ENCODE measurements around the gene SLC41A3. TPM values are rescaled to one million over a fixed set of nuclear protein-coding genes. Genes with fewer than 3 reads are reported as not detected.

Gene SLC41A3
- total RNA-seq, 1 donor from 2014 or later: 38.6 TPM

- Mint-ChIP-seq H3K9me3 (ENCODE audit: unreplicated experiment) (peaks cover 7% of the 10 kb centered on the region), H3K27ac (ENCODE audit: unreplicated experiment) (no peak overlapping the region), H3K36me3 (ENCODE audit: unreplicated experiment) (no peaks in the 10 kb centered on the region), H3K4me3 (ENCODE audit: unreplicated experiment) (no peak overlapping the region), H3K27me3 (ENCODE audit: unreplicated experiment) (peaks cover 2% of the 10 kb centered on the region), H3K4me1 (ENCODE audit: low read depth, unreplicated experiment) (peaks cover 9% of the 10 kb centered on the region)
- no peak for DNase-seq
- TF ChIP-seq, protein P1, sequence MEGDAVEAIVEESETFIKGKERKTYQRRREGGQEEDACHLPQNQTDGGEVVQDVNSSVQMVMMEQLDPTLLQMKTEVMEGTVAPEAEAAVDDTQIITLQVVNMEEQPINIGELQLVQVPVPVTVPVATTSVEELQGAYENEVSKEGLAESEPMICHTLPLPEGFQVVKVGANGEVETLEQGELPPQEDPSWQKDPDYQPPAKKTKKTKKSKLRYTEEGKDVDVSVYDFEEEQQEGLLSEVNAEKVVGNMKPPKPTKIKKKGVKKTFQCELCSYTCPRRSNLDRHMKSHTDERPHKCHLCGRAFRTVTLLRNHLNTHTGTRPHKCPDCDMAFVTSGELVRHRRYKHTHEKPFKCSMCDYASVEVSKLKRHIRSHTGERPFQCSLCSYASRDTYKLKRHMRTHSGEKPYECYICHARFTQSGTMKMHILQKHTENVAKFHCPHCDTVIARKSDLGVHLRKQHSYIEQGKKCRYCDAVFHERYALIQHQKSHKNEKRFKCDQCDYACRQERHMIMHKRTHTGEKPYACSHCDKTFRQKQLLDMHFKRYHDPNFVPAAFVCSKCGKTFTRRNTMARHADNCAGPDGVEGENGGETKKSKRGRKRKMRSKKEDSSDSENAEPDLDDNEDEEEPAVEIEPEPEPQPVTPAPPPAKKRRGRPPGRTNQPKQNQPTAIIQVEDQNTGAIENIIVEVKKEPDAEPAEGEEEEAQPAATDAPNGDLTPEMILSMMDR (IDR thresholded peaks at IDR 0.05; ENCODE audit: partially characterized antibody, unreplicated experiment): no peak
These were observed 25.3 kb downstream of the SLC41A3 start for GRCh38 chr3:126058666-126059065.

- peaks cover 9% of the 10 kb centered on the region for H3K4me1 Mint-ChIP-seq (ENCODE audit: low read depth, unreplicated experiment)
- TF ChIP-seq, protein P1 (IDR thresholded peaks at IDR 0.05; ENCODE audit: partially characterized antibody, unreplicated experiment): no peak
- peaks cover 8% of the 10 kb centered on the region for H3K9me3 Mint-ChIP-seq (ENCODE audit: unreplicated experiment)
- H3K27me3 Mint-ChIP-seq (ENCODE audit: unreplicated experiment): peaks cover 2% of the 10 kb centered on the region
- no peak overlapping the region for H3K4me3 Mint-ChIP-seq (ENCODE audit: unreplicated experiment)
- no peaks in the 10 kb centered on the region for H3K36me3 Mint-ChIP-seq (ENCODE audit: unreplicated experiment)
- no peak for DNase-seq
- no peak overlapping the region for H3K27ac Mint-ChIP-seq (ENCODE audit: unreplicated experiment)
These were observed 26.0 kb downstream of the SLC41A3 start for GRCh38 chr3:126057936-126058335.

GRCh38 chr3:126057501-126057819, 26.5 kb downstream of the SLC41A3 start:
- peaks cover 12% of the 10 kb centered on the region for H3K4me1 Mint-ChIP-seq (ENCODE audit: low read depth, unreplicated experiment)
- H3K9me3 Mint-ChIP-seq (ENCODE audit: unreplicated experiment): peaks cover 10% of the 10 kb centered on the region
- TF ChIP-seq, protein P1 (IDR thresholded peaks at IDR 0.05; ENCODE audit: partially characterized antibody, unreplicated experiment): no peak
- no peaks in the 10 kb centered on the region for H3K36me3 Mint-ChIP-seq (ENCODE audit: unreplicated experiment)
- H3K4me3 Mint-ChIP-seq (ENCODE audit: unreplicated experiment): no peak overlapping the region
- DNase-seq: no peak
- peaks cover 4% of the 10 kb centered on the region for H3K27me3 Mint-ChIP-seq (ENCODE audit: unreplicated experiment)
- H3K27ac Mint-ChIP-seq (ENCODE audit: unreplicated experiment): no peak overlapping the region

DNA sequence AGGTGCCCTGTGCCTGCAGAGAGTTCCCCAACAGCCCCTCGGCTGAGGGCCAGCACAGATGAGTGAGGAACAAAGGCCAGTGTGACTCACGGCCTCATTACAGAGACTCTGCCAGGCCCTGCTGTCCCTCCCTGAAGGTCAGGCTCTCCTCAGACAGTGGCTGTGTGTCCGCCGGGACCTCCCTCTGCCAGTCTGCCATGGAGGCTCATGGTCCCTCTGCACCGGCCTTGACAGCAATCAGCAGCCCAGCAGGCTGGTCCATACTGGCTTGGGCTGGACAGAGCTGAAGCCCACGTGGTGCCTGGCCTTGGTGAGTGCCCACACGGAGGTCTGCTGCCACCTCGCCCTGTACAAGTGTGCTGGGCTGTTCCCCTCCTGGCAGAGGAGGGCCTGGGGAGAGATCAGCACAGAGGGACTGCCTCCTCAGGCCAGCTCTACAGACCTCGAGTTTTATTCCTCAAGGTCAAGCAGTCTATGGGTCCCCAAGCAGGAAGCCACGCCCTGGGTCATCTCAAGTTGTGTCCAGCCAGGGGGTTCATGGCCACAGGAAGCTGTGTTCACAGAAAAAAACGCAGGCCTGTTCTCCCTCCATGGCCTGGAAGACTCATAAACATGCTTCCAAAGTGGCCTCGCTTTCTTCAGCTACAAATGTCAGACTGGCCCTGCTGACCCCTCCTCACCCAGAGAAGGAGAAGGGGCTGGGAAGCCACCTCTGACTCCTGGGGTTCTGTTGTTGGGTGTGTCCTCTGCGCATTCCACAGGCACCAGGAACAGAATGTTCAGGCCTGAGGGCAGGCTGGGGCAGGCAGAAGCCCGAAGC, 27.0 kb downstream of the SLC41A3 start:
- H3K27ac Mint-ChIP-seq (ENCODE audit: unreplicated experiment): no peak overlapping the region
- DNase-seq: no peak
- H3K36me3 Mint-ChIP-seq (ENCODE audit: unreplicated experiment): no peaks in the 10 kb centered on the region
- H3K9me3 Mint-ChIP-seq (ENCODE audit: unreplicated experiment): peaks cover 10% of the 10 kb centered on the region
- TF ChIP-seq, protein P1 (IDR thresholded peaks at IDR 0.05; ENCODE audit: partially characterized antibody, unreplicated experiment): no peak
- no peak overlapping the region for H3K4me3 Mint-ChIP-seq (ENCODE audit: unreplicated experiment)
- H3K4me1 Mint-ChIP-seq (ENCODE audit: low read depth, unreplicated experiment): peaks cover 14% of the 10 kb centered on the region
- H3K27me3 Mint-ChIP-seq (ENCODE audit: unreplicated experiment): peaks cover 4% of the 10 kb centered on the region

DNA sequence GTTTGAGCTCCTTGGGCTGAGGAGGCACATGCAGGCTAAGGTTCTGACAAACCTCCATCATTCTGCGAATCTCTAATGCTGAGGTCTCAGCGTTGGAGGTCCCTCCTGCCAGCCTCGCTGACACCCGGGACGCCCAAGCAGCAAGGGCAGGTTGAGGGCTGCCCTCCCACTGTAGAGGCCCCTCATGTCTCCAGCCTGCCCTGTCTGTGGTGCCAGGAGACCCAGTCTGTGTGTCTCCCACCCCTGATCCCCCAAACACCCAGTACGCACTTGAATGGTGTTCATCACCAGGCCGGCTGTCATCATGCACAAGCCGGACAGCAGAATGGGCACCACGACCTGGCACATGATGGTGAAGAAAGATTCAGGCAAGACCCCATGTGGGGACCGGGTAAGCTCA, 27.8 kb downstream of the SLC41A3 start:
- H3K9me3 Mint-ChIP-seq (ENCODE audit: unreplicated experiment): peaks cover 12% of the 10 kb centered on the region
- H3K27me3 Mint-ChIP-seq (ENCODE audit: unreplicated experiment): peaks cover 4% of the 10 kb centered on the region
- TF ChIP-seq, protein P1 (IDR thresholded peaks at IDR 0.05; ENCODE audit: partially characterized antibody, unreplicated experiment): no peak
- H3K4me1 Mint-ChIP-seq (ENCODE audit: low read depth, unreplicated experiment): peaks cover 22% of the 10 kb centered on the region
- no peak overlapping the region for H3K4me3 Mint-ChIP-seq (ENCODE audit: unreplicated experiment)
- no peak for DNase-seq
- no peaks in the 10 kb centered on the region for H3K36me3 Mint-ChIP-seq (ENCODE audit: unreplicated experiment)
- no peak overlapping the region for H3K27ac Mint-ChIP-seq (ENCODE audit: unreplicated experiment)

Data from glutamatergic neuron (in vitro differentiated cells).